Trophoblast cell (in vitro differentiated cells and primary cell): ENCODE measurements around the gene ACACB.

Source experiments
- DNase-seq, 2 donors: peaks; one replicate each; pipeline ENCODE4 v3.0.0-alpha.2; 2016
- H2AFZ ChIP-seq: 2 replicates; pipeline ENCODE4 v1.6.1; 2013; ENCODE audit warnings: low read length, moderate library complexity, mild to moderate bottlenecking; ENCODE audit not compliant: insufficient read depth, poor library complexity
- H2AK5ac ChIP-seq: 2 replicates; pipeline ENCODE4 v1.6.1; 2013; ENCODE audit warnings: mild to moderate bottlenecking, low read length
- H2BK120ac ChIP-seq: 2 replicates; pipeline ENCODE4 v1.6.1; 2013; ENCODE audit warnings: low read length, mild to moderate bottlenecking, moderate library complexity; ENCODE audit not compliant: insufficient read depth, poor library complexity
- H2BK12ac ChIP-seq: 2 replicates; pipeline ENCODE4 v1.6.1; 2013; ENCODE audit warnings: mild to moderate bottlenecking, low read length, moderate library complexity
- H2BK5ac ChIP-seq: 2 replicates; pipeline ENCODE4 v1.6.1; 2013; ENCODE audit warnings: low read length, low read depth, moderate library complexity, mild to moderate bottlenecking; ENCODE audit not compliant: poor library complexity
- H3K14ac ChIP-seq: 2 replicates; pipeline ENCODE4 v1.6.1; 2013; ENCODE audit warnings: mild to moderate bottlenecking, low read length
- H3K18ac ChIP-seq: 2 replicates; pipeline ENCODE4 v1.6.1; 2013; ENCODE audit warnings: mild to moderate bottlenecking, low read length
- H3K23ac ChIP-seq: 2 replicates; pipeline ENCODE4 v1.6.1; 2013; ENCODE audit warnings: low read length
- H3K27ac ChIP-seq: 2 replicates; pipeline ENCODE4 v1.5.1; 2013; ENCODE audit warnings: low read depth, mild to moderate bottlenecking, inconsistent platforms, low read length, moderate library complexity
- H3K27me3 ChIP-seq: 2 replicates; pipeline ENCODE4 v1.6.1; 2013; ENCODE audit warnings: inconsistent platforms, mild to moderate bottlenecking, low read length, moderate library complexity; ENCODE audit not compliant: insufficient read depth
- H3K36me3 ChIP-seq, 2 experiments: 1 replicate in 1 of 2; 2 replicates in 1 of 2; pipeline ENCODE4 v1.6.1; 2013; ENCODE audit warnings: low read length in 2 of 2, mild to moderate bottlenecking in 2 of 2, moderate library complexity in 1 of 2; ENCODE audit not compliant: insufficient read depth in 2 of 2, control insufficient read depth in 1 of 2
- H3K4ac ChIP-seq: 2 replicates; pipeline ENCODE4 v1.6.1; 2013; ENCODE audit warnings: low read depth, mild to moderate bottlenecking, low read length, moderate library complexity
- H3K4me1 ChIP-seq, 2 experiments: 1 replicate in 1 of 2; 2 replicates in 1 of 2; pipeline ENCODE4 v1.6.1; 2013; ENCODE audit warnings: low read length in 2 of 2, mild to moderate bottlenecking in 2 of 2, moderate library complexity in 1 of 2; ENCODE audit not compliant: insufficient read depth in 2 of 2, control insufficient read depth in 1 of 2
- H3K4me2 ChIP-seq: 2 replicates; pipeline ENCODE4 v1.6.1; 2013; ENCODE audit warnings: inconsistent platforms, mild to moderate bottlenecking, low read length, moderate library complexity
- H3K4me3 ChIP-seq: 2 replicates; pipeline ENCODE4 v1.5.1; 2013; ENCODE audit warnings: mild to moderate bottlenecking, low read depth, low read length, inconsistent platforms
- H3K79me1 ChIP-seq: one replicate; pipeline ENCODE4 v1.6.1; 2013; ENCODE audit warnings: low read length
- H3K79me2 ChIP-seq: 2 replicates; pipeline ENCODE4 v1.6.1; 2013; ENCODE audit warnings: low read length, mild to moderate bottlenecking; ENCODE audit not compliant: control insufficient read depth, insufficient read depth, poor library complexity
- H3K9ac ChIP-seq: 2 replicates; pipeline ENCODE4 v1.6.1; 2013; ENCODE audit warnings: mild to moderate bottlenecking, low read length
- H3K9me3 ChIP-seq: 2 replicates; pipeline ENCODE4 v1.6.1; 2013; ENCODE audit warnings: low read depth, mild to moderate bottlenecking, control low read depth, inconsistent platforms, low read length; ENCODE audit not compliant: insufficient read depth
- H4K12ac ChIP-seq: 2 replicates; pipeline ENCODE4 v1.6.1; 2013; ENCODE audit warnings: low read depth, mild to moderate bottlenecking, low read length, moderate library complexity
- H4K8ac ChIP-seq: 2 replicates; pipeline ENCODE4 v1.6.1; 2013; ENCODE audit warnings: low read depth, mild to moderate bottlenecking, low read length, moderate library complexity
- H4K91ac ChIP-seq: one replicate; pipeline ENCODE4 v1.6.1; 2013; ENCODE audit warnings: low read depth, mild to moderate bottlenecking, low read length, moderate library complexity
- WGBS: extraction: QIAGEN DNeasy Blood & Tissue Kit; methylation state at CpG from one replicate; pipeline ENCODE4 v1.1.7; 2013; ENCODE audit warnings: missing lambda C conversion rate; ENCODE audit not compliant: insufficient read length, insufficient coverage; ENCODE audit errors: extremely low coverage; 5-methylcytosine and 5-hydroxymethylcytosine counted together

The ACACB gene

GRCh38 chr12:109253913-109254544 is 137.6 kb downstream of the ACACB start:
- H2BK12ac ChIP-seq, result no peak overlapping the region
- no peak overlapping the region for H3K4ac ChIP-seq
- no peak overlapping the region for H3K4me2 ChIP-seq
- H3K36me3 ChIP-seq, result no peaks in the 10 kb centered on the region
- H3K9me3 ChIP-seq, result peaks cover 8% of the 10 kb centered on the region
- H3K4me3 ChIP-seq, result no peak overlapping the region
- no peak for DNase-seq
- H4K8ac ChIP-seq, result no peak overlapping the region
- H2AK5ac ChIP-seq, result no peak overlapping the region
- no peak overlapping the region for H3K18ac ChIP-seq
- H3K23ac ChIP-seq, result no peak overlapping the region
- H3K27me3 ChIP-seq, result no peaks in the 10 kb centered on the region
- H2AFZ ChIP-seq, result no peak overlapping the region
- no peak overlapping the region for H3K14ac ChIP-seq
- no peaks in the 10 kb centered on the region for H3K79me1 ChIP-seq
- H2BK120ac ChIP-seq, result no peak overlapping the region
- H2BK5ac ChIP-seq, result no peak overlapping the region
- H3K79me2 ChIP-seq, result no peaks in the 10 kb centered on the region
- H4K12ac ChIP-seq, result no peak overlapping the region
- H3K9ac ChIP-seq, result no peak overlapping the region
- WGBS, result no CpG with 5 or more reads among the region's 7 CpGs
- no peak overlapping the region for H3K27ac ChIP-seq
- H3K4me1 ChIP-seq, result no peaks in the 10 kb centered on the region
- H4K91ac ChIP-seq, result no peak overlapping the region

GRCh38 chr12:109255377-109255776 is 139.0 kb downstream of the ACACB start:
- no CpG with 5 or more reads among the region's 5 CpGs for WGBS
- Histone ChIP-seq H2BK5ac (no peak overlapping the region), H3K4me2 (no peak overlapping the region), H3K18ac (no peak overlapping the region), H2BK120ac (no peak overlapping the region), H4K12ac (no peak overlapping the region), H3K79me2 (no peaks in the 10 kb centered on the region), H2AFZ (no peak overlapping the region), H3K14ac (no peak overlapping the region), H3K27me3 (no peaks in the 10 kb centered on the region), H3K23ac (no peak overlapping the region), H3K4me1 (no peaks in the 10 kb centered on the region), H2AK5ac (no peak overlapping the region), H3K27ac (no peak overlapping the region), H3K9me3 (peaks cover 8% of the 10 kb centered on the region), H3K36me3 (no peaks in the 10 kb centered on the region), H3K4me3 (no peak overlapping the region), H4K8ac (no peak overlapping the region), H3K79me1 (no peaks in the 10 kb centered on the region), H3K4ac (no peak overlapping the region), H2BK12ac (no peak overlapping the region), H4K91ac (no peak overlapping the region), H3K9ac (no peak overlapping the region)
- DNase-seq, result peak; percentile 2 to 24

- Histone ChIP-seq H2BK12ac (no peak overlapping the region), H3K23ac (no peak overlapping the region), H3K27ac (no peak overlapping the region), H3K9me3 (peaks cover 8% of the 10 kb centered on the region), H2BK5ac (no peak overlapping the region), H2AFZ (no peak overlapping the region), H3K18ac (no peak overlapping the region), H3K4me2 (no peak overlapping the region), H3K79me1 (no peaks in the 10 kb centered on the region), H2BK120ac (no peak overlapping the region), H3K36me3 (no peaks in the 10 kb centered on the region), H4K12ac (no peak overlapping the region), H4K91ac (no peak overlapping the region), H3K27me3 (no peaks in the 10 kb centered on the region), H3K4me1 (no peaks in the 10 kb centered on the region), H4K8ac (no peak overlapping the region), H3K14ac (no peak overlapping the region), H3K79me2 (no peaks in the 10 kb centered on the region), H2AK5ac (no peak overlapping the region), H3K4ac (no peak overlapping the region), H3K4me3 (no peak overlapping the region), H3K9ac (no peak overlapping the region)
- no CpG with 5 or more reads among the region's 8 CpGs for WGBS
- no peak for DNase-seq
These were observed 139.6 kb downstream of the ACACB start for GRCh38 chr12:109256011-109256410.

DNA sequence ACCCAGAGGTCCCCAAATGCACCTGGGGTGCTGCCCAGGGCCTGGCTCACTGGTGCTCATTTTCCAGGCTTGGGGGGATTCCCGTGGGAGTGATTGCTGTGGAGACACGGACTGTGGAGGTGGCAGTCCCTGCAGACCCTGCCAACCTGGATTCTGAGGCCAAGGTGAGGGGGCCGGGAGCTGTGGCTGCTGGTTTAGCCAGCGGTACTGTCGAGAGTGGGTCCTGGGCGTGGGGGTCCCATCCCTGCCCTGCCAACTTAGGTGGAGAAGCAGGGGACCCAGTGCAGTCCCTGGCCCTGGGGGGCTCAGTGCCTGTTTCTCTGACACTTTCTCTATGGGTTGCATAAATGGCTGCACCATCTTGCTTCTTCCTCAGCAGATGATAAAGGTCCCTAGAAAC is 141.8 kb downstream of the ACACB start:
- WGBS, result no CpG with 5 or more reads among the region's 6 CpGs
- H3K4me1 ChIP-seq, result no peaks in the 10 kb centered on the region

More for the DNA sequence above, 141.8 kb downstream of the ACACB start:
- Histone ChIP-seq H3K9me3 (peaks cover 3% of the 10 kb centered on the region), H2BK12ac (no peak overlapping the region), H3K79me2 (no peaks in the 10 kb centered on the region), H4K91ac (no peak overlapping the region), H3K36me3 (no peaks in the 10 kb centered on the region), H3K9ac (no peak overlapping the region), H3K4me3 (no peak overlapping the region), H4K12ac (no peak overlapping the region), H3K27me3 (no peaks in the 10 kb centered on the region), H3K14ac (no peak overlapping the region), H3K23ac (no peak overlapping the region), H3K18ac (no peak overlapping the region), H2BK120ac (no peak overlapping the region), H2AFZ (no peak overlapping the region), H3K79me1 (no peaks in the 10 kb centered on the region), H3K27ac (no peak overlapping the region), H4K8ac (no peak overlapping the region), H3K4me2 (no peak overlapping the region), H3K4ac (no peak overlapping the region), H2BK5ac (no peak overlapping the region), H2AK5ac (no peak overlapping the region)
- DNase-seq, result no peak
